A673 (cell line): ENCODE measurements around the gene PCIF1.

Experiments used
- EZH2 ChIP-seq: fragments of 200-600 bp; sonication (generic); IDR thresholded peaks from 2 replicates; pipeline ENCODE4 v1.6.1; 2017; ENCODE audit warnings: borderline replicate concordance, low read depth, mild to moderate bottlenecking, mixed read lengths, antibody characterized with exemption, low read length; ENCODE audit not compliant: poor library complexity, severe bottlenecking
- TF ChIP-seq, protein P1 (sequence below): fragments of 300-800, 200-600 bp; sonication (generic); conservative IDR thresholded peaks from 2 replicates; pipeline ENCODE4 v1.5.1; 2017; ENCODE audit warnings: low read depth, mild to moderate bottlenecking, antibody characterized with exemption, low read length, moderate library complexity, mixed read lengths

GRCh38 chr20:45897289-45897688 lies 37.2 kb upstream of the PCIF1 start:
- TF ChIP-seq, protein P1, sequence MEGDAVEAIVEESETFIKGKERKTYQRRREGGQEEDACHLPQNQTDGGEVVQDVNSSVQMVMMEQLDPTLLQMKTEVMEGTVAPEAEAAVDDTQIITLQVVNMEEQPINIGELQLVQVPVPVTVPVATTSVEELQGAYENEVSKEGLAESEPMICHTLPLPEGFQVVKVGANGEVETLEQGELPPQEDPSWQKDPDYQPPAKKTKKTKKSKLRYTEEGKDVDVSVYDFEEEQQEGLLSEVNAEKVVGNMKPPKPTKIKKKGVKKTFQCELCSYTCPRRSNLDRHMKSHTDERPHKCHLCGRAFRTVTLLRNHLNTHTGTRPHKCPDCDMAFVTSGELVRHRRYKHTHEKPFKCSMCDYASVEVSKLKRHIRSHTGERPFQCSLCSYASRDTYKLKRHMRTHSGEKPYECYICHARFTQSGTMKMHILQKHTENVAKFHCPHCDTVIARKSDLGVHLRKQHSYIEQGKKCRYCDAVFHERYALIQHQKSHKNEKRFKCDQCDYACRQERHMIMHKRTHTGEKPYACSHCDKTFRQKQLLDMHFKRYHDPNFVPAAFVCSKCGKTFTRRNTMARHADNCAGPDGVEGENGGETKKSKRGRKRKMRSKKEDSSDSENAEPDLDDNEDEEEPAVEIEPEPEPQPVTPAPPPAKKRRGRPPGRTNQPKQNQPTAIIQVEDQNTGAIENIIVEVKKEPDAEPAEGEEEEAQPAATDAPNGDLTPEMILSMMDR: no peak
- TF ChIP-seq EZH2: no peak
